Measurements from ENCODE around the gene ZBTB21.
"Not testable (repeated sequence)": the region's sequence is repeated elsewhere in the genome, so short reads cannot be mapped to it uniquely, and the experiment has no call there.

Gene ZBTB21

DNA sequence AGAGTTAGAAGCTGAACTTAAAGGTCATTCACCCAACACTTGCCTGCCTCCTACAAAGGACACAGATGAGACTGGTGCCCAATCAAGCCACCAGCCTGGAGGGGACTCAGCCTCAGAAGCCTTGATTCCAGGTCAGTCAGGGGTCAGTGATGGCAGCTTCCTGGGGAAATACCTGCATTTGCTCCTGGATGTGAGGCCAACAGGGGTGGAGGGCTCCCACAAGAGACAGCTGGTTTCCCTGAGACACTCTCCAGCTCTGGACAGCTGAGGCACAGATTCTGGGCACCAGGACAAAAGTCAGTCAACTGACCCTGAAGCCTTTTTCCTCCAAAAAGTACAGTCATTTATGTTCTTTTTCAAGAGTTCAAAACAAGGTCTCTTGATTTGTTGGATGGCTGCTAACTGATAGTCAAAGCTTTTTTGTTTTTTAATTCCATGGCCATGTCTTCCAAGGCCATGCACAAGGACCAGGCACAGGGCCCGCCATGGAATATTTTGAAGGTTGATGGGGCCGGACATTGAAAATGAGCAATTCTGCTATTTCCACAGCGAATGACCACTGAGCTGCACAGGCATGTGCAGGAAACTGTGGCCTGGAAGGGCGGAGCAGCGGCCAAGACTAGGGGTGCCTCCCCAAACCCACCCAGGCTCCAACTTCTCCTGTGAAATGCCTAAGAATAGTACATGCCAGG is 58.1 kb downstream of the ZBTB21 start:
- DNase-seq, result no peak

DNA sequence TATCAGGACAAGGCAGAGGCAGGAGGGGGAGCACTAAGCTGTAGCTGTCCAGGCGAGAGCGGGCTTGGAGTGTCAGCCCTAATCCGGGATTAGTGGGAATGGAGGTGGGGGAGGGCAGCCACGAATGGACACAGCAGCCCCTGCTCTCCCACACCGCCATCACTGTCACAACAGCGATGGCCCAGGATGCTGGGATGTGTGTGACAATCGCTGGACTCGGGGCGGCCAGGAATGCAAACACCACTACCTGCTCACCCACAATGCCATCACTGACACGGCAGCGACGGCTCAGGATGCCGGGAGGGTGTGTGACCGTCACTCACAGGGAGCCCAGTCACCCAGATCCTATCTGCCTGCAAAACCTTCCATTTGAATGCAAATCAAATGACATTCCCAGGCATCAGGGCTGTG is 59.2 kb downstream of the ZBTB21 start:
- no peak for DNase-seq

DNA sequence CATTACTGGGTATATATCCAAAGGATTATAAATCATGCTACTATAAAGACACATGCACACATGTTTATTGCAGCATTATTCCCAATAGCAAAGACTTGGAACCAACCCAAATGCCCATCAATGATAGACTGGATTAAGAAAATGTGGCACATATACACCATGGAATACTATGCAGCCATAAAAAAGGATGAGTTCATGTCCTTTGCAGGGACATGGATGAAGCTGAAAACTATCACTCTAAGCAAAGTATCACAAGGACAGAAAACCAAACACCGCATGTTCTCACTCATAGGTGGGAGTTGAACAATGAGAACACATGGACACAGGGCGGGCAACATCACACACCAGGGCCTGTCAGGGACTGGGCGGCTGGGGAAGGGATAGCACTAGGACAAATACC is 60.5 kb downstream of the ZBTB21 start:
- not testable (repeated sequence) for DNase-seq

DNA sequence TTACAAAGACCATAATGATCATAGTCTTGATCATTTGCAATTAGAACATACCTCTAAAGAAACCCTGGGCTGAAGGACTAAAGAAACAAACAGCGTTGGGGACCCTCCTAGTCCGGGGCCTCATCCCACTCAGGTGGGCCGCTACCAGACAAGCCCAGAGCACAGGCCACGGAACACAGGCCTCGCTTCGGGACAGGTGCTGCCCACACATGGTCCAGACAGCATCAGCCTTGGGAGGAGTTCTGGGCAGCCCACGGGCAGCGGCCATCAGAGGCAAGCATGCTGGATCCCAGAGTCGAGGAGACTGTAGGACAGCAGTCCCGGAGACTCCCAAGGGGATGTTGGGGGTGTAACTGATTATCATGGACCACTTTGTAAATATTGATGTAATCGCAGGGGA is 61.3 kb downstream of the ZBTB21 start:
- DNase-seq, result no peak

DNA sequence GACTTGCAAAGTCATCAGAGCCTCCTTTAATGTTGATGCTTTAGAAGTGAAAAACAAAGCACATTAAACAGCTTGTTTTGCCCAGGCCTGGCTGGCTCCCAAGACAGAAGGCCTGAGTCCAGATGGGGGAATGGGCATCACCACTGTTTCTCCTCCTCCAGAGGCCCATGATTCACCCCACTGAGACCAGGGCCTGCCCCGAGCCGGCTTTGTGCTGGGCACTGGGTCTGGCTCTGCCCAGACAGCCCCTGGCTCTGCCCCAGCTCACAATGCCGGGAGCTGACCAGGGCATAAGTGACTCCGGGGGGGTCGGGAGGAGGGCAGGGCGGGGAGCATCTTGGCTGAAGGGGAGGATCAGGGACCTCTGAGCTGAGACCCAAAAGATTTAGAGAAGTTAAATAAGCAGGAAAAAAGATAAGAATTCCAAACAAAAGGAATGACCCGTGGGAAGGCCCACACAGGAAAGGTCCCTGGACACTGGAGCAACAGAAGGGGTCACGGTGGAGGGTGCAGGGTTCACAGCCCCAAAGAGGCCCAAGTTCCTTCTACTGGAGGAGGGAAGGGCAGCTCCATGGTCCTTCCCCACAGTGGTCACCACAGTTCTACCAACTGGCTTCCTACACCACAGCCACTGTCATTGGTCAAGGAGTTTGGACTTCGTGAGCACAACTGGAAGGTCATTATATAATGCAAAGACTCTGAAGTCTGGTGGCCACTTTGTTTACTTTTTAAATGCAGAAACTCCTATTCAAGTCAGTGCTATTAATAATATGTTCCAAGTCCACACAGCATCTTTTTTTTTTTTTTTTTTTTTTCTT is 61.9 kb downstream of the ZBTB21 start:
- peak in 12 of 14 donors; percentile 41 to 94 (median 78) for DNase-seq

DNA sequence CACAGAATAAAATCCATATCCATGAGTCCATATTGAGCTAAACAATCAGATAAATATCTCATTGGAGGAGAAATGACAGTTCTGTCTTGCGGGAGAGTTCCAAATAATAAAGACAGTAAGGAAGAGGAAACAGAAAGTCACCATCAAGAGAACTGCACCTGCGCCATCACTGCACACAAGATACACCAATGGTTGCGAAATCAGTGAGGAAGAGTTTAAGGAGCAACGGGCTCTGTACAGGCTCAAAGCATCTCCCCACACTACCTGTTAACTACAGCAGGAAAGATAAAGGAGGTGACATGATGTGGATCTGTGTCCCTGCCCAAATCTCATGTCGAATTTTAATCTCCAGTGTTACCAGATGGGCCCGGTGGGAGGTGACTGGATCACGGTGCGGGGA is 64.2 kb downstream of the ZBTB21 start:
- DNase-seq, result no peak

DNA sequence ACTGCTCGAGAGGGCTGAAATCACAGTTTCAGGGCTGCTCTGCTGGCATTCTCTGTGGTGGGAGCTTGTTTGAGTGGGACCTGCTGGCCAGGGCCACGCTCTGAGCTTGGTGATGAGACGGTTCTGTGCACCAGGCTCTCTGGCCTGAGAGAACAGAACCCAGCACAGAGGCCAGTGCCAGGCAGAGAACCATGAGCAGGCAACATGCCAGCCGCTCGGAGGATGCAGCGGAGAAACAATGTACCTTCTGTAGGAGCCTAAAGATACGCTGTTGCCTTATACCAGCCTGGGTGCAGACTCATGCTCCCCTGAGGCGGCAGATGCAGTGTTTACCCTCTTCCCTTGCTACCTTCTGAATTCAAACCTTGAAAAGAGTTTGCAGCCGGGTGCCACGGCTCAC is 66.3 kb downstream of the ZBTB21 start:
- peak in 9 of 14 donors; percentile 21 to 70 (median 51) for DNase-seq

DNA sequence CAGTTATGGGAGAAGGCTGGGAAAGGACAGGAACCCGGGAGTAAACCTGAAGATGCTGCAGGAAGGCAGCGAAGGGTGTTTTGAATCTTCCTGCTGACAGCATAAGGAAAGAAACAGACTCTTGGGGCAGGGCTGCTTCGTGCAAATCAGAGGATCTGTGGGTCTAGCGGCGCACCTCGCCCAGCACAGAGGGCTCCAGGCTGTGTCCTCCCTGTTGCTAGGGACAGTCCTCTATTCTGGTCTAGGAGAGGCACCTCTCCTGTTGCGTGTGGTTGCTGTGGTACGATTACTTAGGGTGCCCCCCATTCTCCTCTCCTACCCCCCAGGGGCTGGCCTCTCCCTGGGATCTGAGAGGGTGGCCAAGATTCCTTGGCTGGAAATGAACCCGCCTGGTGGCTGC is 67.7 kb downstream of the ZBTB21 start:
- no peak for DNase-seq

DNA sequence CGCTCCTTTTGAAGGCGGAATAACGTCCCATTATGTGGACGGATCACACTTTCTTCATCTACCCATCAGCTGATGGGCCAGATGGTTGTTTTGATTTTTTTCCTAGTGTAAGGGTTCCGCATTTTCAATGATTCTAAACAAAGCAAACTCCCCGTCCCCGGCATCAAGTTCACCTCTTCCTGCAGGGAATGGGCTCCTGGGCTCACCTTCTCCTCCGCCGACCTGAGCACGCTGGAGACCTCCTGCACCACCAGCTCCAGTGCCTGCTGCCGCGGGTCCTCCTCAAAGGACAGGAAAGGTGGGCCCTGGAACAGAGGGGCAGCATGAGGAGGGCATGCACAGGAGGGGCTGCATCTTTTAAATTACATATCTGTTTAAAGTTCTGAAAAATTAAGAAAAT is 68.2 kb downstream of the ZBTB21 start:
- DNase-seq, result no peak

DNA sequence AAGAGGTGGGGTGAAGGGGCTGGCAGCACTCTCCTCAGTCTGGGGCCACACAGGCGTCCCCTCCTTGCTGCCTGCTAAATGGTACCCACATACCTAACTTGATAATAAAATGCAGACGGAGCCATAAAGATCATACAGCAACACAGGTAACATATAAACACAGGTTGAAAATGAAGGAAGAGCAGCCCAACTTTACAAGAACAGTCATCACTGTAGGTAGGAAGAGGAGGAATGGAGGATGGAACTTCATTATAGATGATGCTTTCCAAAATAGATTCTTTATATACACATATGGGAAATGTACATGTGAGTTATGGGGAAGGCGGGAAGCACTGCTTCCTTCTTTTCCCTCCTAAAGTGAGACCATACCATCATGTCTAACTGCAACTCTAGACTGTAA is 69.7 kb downstream of the ZBTB21 start:
- no peak for DNase-seq

DNA sequence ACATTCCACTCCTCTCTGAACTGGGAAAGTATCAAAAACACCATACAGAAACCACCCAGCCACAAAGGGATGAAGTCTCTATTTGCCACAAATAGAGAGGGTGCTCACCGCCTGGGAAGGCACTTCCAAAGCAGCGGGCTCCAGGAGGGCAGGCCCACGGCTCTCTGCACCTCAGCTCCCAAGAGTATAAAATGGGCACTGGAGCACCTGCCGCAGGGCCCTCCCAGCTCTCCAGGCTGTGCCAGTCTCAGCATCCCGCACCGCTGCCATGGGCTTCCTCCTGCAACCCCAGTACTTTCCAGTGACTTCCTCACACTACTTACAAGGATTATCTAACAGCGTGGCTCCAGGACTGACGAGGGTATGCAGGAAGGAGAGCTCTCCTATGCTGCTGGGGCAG is 70.8 kb downstream of the ZBTB21 start:
- no peak for DNase-seq
